ENCODE measurements around the gene HDHD5.

DNA sequence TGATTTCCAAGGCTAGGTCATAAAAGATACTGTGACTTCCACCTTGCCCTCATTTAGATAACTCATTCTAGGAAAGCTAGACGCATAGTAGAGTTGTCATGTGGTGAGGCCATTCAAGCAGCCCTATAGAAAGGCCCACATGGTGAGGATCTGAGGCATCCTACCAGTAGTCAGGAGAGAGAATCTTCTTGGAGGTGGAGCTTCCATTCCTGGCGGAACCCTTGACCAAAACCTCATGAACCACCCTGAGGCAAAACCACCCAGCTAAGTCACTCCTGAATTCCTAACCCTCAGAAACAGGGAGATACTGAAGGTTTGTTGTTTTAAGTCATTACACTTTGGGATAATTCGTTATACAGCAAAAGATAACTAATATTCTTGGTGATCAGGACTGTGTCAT lies 2.9 kb upstream of the HDHD5 start:
- TF ChIP-seq CTCF (IDR thresholded peaks at IDR 0.05) (no peak), POLR2A (IDR thresholded peaks at IDR 0.05) (no peak), EP300 (IDR thresholded peaks at IDR 0.05) (no peak)

Measured in suprapubic skin (tissue), 3 donors.